GM21526 (cell line): ENCODE measurements around the gene TTC4.

Experiments
- ATAC-seq: cut with Tn5 transposase; IDR thresholded peaks from one replicate; pipeline ENCODE4 v1.9.1; 2021; ENCODE audit warnings: moderate library complexity; ENCODE audit not compliant: unreplicated experiment, low FRiP score

The TTC4 gene, protein sequence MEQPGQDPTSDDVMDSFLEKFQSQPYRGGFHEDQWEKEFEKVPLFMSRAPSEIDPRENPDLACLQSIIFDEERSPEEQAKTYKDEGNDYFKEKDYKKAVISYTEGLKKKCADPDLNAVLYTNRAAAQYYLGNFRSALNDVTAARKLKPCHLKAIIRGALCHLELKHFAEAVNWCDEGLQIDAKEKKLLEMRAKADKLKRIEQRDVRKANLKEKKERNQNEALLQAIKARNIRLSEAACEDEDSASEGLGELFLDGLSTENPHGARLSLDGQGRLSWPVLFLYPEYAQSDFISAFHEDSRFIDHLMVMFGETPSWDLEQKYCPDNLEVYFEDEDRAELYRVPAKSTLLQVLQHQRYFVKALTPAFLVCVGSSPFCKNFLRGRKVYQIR

DNA sequence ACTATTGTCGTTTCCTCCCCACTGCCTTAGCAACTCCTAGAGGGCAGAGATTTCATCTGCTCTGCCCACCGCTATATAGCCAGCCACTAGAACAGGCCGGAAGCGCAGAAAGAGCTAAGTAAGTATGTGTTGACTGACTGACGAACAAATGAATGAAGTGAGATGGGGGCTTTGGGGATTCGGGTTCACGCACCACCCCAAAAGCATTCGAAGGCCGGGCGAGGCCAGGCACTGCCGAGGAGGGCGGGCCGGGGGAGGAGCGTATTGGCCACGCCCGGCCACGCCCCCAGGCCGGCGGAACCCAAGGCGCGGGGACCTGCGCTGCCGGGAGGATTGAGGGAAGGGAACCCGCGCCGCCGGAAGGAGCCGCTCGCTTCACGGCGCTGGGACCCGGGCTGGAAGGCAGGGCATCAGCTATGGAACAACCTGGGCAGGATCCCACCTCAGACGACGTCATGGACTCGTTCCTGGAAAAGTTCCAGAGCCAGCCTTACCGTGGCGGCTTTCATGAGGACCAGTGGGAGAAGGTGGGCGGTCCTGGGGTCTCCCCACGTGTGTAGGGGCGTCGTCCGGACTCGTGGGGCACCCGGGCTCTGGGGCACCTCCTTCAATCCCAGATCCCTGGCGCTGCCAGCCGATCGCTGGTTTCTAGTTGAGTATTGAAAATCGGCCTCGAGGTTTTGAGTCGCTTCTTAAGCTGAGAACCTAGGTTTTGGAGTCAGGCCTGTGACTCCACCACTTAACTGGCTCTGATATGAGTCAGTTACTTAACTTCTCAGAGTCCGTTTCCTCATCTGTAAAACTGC is at the start of gene TTC4:
Gene TTC4 (plus strand): TSS at position 369 of the 806 bp plus-strand sequence. CDS start 48 bp downstream, at position 417.
- ATAC-seq: peak; percentile 93

DNA sequence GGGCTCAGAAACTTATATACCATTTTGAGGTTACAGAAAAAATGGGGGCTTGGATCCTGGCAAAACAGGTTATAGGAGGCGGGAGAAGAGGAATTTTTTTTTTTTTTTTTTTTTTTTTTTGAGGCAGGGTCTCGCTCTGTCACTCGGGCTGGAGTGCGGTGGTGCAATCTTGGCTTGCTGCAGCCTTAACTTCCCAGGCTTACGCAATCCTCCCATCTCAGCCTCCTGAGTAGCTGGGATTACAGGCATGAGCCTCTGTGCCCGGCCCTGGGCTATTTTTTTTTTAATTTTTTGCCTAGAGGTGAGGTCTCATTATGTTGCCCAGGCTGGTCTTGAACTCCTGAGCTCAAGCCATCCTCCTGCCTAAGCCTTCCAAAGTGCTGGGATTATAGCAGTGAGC is 49.3 kb upstream of the TTC4 start:
- ATAC-seq: no peak

DNA sequence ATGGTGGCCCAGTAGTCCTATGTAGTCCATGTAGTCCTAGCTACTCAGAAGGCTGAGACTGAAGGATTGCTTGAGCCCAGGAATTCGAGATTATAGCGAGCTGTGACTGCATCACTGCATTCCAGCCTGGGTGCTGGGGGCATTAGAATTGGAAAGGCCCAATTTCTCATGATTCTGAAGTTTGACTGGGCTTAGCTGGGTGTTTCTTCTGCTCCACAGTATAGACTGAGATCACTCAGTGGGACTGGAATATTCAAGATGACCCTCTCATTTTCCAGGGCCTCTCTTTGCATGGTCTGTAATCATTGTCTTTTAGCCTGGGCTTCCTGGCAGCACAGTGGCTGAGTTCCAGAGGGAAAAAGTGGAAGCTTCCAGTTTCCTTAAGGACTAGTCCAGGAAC is 47.9 kb upstream of the TTC4 start:
- ATAC-seq: no peak

DNA sequence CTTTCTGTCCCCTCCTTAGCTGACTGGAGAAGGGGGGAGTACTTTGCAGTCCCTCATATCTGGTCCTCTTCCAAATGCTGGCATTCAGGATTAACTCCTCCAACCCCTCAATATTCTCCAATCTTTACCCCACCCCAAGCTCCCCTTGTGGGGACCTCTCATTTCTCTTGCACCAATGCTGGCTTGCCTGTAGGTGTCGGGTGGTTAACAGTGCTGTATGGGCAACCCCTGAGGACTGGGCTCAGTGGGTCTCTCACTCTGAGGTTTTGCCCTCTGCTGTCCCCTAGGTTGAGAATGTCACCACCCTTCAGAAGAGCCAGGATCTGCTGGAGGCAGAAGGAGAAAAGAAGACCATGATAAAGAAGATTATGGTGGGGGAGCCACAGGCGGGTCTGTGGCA is 47.1 kb upstream of the TTC4 start:
- ATAC-seq: no peak

DNA sequence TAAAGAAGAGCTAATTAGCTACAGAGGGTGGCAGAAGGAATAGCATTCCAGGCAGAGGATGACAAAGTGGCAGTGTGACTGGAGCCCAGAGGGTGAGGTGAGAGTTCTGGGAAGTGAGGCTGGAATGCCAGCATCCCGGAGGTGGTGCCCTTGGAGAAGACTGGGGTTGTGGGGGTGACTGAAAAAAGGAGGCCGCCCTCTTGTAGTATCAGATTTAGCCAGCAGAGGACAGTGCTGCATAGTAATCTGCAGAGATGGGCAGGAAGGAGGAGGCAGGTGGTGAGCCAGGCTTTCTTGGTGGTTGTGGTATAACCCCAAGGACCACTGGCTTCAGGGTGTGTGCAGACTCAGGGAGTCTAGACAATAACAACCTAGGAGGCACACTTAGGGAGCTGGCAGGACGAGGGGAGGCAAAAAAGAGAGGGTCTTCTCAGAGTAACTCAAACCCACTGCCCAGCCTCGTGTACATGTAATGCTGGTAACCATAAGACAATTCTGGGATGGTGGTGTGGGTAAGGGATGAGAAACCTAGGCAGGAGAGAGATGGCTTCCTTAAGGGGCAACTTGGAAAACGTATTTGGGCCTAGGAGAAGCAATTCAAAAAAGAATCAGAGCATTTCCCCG is 43.6 kb upstream of the TTC4 start:
- ATAC-seq: peak; percentile 52

DNA sequence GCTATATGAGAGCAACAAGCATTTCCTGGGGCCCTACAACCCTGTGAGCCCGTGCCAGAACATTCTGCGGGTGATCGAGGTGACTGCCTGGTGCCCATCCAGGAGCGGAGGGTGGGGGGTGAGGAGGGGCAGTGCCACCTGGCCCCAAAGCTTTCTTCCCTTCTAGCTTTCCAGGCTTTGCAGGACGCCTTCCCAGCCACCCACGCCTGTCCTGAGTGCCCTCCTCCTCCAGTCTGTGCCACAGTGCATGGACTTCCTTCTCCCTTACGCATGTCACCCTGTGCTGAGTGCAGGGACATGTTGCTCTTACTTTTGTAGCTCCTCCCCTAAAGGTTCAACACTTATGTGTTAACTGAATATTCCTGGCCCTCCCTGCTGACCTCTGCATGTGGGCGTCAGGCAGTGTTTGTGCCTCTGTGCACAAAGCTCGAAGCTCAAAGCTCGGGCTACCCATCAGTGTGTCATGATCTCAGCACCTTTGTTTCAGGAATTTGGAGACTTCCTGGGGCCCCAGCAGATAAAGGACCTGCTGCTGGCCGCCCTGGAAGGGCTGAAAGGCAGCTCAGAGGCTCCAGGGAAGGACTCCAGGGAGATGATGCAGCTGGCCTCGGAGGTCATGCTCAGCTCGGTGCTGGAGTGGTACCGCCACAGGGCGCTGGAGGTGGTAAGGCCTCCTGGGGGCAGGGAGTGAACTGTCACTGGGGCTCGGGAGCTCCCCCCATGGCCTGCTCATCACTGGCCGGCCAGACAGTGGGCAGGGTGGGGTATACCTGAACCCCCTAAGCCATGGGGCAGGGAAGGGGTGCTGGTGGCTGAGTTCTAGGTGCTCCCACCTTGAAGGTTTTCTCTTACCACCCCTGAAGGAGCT is 36.7 kb upstream of the TTC4 start:
- ATAC-seq: no peak

DNA sequence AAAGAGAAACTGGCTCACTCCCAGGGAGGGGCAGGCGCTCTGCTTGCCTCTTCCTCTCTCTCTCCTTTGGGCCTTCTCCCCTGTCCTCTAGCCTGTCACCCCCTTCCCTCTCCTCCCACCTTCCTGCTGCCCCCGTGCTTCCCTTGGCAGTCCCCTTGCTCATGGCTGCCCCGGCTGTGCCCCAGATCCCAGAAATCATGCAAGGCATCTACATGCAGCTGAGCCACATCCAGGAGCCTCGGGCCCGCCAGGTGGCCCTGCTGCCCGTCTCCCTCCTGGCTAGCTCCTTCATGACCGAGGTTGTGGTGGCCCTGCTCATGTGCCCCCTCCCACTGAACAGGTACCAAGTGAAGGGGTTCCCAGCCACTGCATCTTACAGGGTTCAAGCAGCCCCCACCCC is 36.0 kb upstream of the TTC4 start:
- no peak for ATAC-seq

DNA sequence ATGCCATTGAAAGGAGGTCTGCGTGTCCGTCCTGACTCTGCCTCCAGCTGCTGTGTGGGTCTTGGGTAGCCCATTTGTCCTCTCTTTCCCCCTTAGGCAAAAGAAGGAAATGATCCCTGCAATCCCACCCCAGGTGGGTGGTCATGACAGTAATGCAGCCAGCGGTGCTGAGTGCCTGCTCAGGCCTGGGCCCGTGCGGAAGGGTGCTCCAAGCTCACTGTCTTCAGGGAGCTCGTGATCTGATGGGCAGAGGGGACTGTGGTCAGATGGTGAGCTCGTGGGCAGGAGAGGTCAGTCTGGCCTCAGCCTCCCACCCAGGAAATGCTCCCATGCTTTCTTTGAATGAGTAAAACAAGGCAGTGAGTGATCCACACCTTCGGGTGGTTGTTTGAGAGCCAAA is 35.3 kb upstream of the TTC4 start:
- no peak for ATAC-seq

DNA sequence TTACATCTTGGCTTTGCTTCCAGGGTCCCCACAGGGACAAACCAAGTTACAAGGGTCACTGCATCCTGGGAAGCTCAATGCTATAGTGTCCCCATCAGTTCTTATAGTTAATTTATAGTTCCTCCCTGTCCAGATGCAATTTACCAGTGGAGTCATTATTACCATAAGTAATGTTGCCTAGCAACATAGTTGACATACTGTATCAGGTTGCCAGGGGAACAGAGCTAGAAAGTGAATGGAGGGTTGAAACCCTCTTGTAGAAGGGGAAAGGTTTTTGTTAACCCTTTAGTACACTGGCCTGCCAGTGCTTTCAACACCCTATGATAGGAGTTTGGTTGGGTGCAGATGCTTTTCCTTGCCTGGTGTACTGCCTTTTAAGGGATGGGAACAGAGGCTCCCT is 34.3 kb upstream of the TTC4 start:
- no peak for ATAC-seq

DNA sequence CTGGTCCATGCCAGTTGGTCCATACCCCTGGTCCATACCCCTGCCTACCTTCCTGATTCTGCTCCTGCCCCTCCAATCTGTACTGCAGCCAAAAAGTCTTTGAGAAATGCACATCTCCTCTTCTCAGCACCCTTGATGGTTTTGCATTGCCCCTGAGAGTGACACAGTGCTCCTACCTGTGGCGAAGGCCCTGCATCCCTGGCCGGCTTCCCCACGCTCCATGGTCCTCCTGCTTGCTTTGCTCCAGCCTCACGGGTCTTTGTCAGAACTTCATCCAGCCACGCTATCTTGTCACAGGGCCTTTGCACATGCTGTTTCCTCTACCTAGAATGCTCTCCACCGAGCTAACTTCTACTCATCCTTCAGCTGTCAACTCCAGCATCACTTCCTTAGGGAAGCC is 32.2 kb upstream of the TTC4 start:
- ATAC-seq: no peak

DNA sequence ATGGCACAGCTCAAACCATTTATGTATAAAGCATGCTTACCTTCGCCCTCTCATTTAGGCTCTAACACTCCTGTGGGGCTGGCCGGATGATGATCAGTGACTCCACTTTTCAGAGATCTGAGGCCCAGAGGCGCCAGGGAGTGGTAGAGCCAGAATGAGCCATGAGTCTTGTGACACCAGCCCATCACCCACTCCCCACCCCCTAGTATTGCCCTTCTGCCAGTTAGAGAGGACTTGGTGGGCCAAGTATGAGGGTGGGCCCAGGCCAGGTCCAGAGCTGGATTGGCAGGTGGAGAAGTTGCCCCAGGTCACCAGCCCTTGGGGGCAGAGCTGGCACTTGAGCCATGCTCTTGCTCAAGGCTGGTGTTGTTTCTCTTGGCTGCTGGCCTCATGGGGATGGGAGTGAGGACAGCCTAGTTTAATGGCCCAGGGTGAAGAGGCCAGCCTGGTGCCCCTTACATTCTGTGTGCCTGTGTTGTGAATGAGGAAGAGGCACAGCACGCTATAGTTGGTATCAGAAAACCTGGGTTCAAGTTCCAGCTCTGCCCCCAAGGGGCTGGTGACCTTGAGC is 30.2 kb upstream of the TTC4 start:
- no peak for ATAC-seq

DNA sequence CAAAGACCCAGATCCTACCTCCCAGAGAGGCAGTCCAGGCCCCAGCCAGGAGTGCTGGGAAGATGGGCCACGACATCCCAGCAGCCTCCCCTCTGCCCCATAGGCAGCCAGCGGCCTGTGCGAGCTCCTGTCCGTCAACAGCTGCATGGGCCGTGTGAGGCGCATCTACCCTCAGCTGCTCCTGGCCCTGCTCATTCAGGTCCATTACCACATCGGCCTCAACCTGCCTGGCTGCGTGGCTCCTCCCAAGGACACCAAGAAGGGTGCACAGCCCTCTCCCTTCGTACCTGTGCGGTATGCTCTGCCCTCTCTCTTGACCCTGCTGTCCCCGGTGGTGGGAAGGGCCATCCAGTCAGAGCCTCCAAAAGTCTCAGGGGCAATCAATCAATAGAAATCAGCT is 29.5 kb upstream of the TTC4 start:
- no peak for ATAC-seq

DNA sequence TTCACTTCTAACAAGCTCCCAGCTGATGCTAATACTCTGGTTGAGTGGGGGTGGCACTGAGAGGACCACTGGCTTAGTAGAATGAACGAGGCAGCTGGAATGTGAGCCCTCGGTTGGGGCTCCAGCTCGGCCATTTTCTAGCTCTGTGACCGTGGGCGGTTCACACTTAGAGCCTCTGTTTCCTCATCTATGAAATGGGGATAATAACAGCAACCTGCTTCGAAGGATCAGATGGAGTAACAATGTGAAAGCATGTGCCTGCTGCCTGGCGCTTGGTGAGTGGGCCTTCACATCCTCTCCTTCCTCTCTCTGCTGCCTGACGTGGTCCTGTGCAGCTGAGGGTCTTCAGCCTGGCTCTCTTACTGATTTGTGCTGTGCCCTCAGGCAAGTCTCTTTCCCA is 20.9 kb upstream of the TTC4 start:
- ATAC-seq: no peak

DNA sequence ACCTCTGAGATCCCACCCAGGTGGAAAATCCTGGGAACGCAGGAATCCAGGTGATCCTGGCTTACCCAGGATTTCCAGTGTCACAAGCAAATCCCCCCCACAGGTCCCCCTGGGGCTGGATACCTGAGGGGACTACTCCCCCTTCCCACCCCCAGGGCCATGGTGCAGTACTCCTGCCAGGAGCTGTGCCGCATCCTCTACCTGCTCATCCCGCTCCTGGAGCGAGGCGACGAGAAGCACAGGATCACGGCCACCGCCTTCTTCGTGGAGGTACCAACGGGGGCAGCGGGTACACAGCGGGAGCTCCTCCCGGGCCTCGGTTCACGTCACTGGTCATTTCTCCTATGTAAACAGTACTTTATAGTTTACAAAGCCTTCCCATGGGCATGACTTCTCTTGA is 20.4 kb upstream of the TTC4 start:
- ATAC-seq: no peak

DNA sequence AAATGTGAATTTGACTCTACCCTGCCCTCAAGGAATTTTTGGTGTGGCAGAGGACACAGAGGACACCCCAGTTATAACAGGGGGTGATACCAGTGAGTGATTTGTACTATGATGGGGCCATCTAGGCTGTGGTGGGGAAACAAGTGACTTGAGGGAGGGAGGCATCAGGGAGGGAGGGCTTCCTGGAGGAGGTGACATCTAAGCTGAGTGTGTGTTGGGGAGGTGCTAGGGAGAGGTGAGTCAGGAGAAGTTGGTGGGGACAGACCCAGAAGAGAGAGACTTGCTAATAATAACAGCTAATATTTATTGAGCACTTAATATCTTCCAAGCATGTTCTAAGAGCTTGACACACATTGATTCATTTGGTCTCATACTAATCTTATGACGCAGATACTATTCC is 19.9 kb upstream of the TTC4 start:
- no peak for ATAC-seq

DNA sequence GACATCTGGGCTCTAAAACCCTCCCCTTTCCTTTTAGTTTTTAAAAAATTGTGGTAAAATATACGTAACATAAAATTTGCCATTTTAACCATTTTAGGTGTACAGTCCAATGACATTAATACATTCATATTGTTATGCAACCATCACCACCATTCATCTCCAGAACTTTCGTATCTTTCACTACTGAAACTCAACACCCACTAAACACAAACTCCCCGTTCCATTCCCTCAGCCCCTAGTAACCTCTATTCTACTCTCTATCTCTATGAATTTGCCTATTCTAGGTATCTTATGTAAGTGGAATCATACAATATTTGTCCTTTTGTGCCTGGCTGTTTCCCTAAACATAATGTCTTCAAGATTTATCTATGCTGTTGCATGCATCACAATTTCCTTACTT is 19.4 kb upstream of the TTC4 start:
- ATAC-seq: no peak

DNA sequence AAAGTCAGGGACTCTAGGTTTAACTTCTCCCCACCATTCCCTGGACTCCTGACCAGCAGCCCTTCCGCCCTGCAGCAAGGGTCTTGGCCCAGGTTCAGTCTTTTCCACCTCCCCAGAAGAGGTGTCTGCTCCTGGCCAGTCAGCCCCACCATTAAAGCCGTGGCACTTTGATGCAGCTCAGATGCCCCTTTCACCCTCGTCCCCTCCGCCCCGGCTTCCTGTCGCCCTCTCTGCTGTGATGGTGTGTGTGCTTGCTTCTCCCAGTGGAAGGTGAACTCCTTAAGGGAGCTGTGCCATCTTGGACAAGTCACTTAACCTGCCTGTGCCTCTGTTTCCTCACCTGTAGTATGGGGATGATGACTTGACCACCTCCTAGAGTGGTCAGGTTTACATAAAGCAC is 17.8 kb upstream of the TTC4 start:
- ATAC-seq: no peak

DNA sequence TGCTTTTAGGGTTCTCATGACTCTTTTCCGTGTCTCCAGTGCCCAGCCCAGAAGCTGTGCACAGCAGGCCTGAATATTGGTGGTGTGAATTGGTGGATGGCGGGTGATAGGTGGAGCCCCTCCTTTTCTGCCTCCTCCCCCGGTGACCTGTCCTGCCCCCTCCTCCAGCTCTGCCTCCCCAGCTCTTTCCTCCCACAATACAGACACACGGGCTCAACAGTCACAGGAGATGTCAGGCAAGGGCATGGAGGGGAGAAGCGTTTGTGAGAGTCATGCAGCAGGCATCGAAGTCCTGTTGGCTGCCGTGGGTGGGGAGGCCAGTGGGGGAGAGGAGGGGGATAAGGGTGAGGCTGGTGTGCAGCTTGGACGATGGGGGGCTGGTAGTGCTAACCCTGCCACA is 17.3 kb upstream of the TTC4 start:
- ATAC-seq: no peak

DNA sequence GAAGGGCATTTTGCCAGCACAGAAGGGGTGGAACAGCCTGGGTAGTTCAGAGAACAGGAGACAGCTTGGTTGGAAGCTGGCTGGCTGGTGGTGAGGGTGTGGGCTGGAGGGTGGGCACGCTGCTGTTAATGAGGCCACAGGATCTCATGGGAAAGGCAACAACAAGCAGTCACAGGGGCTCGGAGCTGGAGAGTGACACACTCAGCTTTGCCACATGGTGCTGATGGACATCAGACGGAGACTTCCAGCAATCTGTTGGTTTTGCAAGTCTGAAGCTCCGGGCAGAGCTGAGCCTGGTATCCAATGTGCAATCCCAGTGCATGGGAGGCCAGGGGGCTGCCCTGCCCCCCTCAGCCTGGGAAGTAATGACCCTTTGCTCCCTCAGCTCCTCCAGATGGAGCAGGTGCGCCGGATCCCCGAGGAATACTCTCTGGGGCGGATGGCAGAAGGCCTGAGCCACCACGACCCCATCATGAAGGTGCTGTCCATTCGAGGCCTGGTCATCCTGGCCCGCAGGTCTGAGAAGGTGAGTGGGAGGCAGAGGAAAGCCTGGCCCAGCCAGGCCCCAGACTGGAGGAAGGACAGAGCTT is 15.6 kb upstream of the TTC4 start:
- no peak for ATAC-seq

DNA sequence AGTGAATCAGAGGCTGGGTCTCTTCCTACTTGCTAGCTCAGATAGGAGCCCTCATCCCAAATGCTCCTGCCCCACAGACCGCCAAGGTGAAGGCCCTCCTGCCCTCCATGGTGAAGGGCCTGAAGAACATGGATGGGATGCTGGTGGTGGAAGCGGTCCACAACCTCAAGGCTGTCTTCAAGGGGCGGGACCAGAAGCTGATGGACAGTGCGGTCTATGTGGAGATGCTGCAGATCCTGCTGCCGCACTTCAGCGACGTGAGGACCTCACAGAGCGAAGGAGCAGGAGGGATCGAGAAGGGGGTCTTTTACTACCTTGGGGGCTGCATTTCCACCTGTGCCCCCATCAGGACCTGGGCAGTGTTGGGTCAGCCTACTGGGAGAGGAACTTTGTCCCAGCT is 14.6 kb upstream of the TTC4 start:
- ATAC-seq: no peak
